HepG2 (cell line): ENCODE data around the gene TELO2. TPM values are rescaled to one million over a fixed set of nuclear protein-coding genes. Genes with fewer than 3 reads are reported as not detected.

ENCODE experiments used
- ATAC-seq: fragments of 200-7000 bp; cut with Tn5 transposase; 3 replicates; pipeline ENCODE4 v1.9.1; 2020; ENCODE audit warnings: mild to moderate bottlenecking, moderate library complexity
- BruUV-seq: library from RNA; stranded (reverse); fragments of 400-500 nt; replicated peaks from 2 replicates; lab custom pipeline; 2021; lab: Mats Ljungman, UMichigan
- CTCF ChIA-PET: fragments of 300-600 bp; formaldehyde crosslinking; extraction: SDS; loops from one replicate; lab custom pipeline; 2021; ENCODE audit warnings: low total read pairs, inconsistent platforms, low intra/inter-chr PET ratio; lab: Yijun Ruan, JAX
- POLR2A ChIA-PET: fragments of 350-600 bp; sonication (Branson Sonifier 250); formaldehyde crosslinking; loops from one replicate; lab custom pipeline; 2020; ENCODE audit warnings: antibody characterized with exemption, inconsistent platforms; lab: Yijun Ruan, JAX
- DNase-seq: peaks from one replicate; pipeline ENCODE4 v3.0.0-alpha.2; 2015; ENCODE audit warnings: low spot score
- FAIRE-seq: peaks from 3 replicates; lab custom pipeline; 2011; peaks lifted over from hg19 to GRCh38; lab: Jason Lieb, UNC
- H2AFZ ChIP-seq: one replicate; pipeline ENCODE4 v1.6.1; 2011; ENCODE audit warnings: low read length, inconsistent platforms
- H3K27ac ChIP-seq: fragments of 300-600 bp; 3 replicates; pipeline ENCODE4 v1.8.0; 2011; ENCODE audit warnings: mixed run types, mild to moderate bottlenecking, mixed read lengths, low read length, inconsistent platforms; ENCODE audit not compliant: insufficient read depth; ENCODE audit errors: extremely low read length
- H3K27me3 ChIP-seq, 2 experiments: fragments of 200-600 bp in 1 of 2; 2 replicates in 1 of 2; 3 replicates in 1 of 2; pipeline versions ENCODE4 v1.6.0 to v1.8.0; 2011; ENCODE audit warnings: low read length in 2 of 2, mild to moderate bottlenecking in 2 of 2, moderate library complexity in 2 of 2, inconsistent platforms in 1 of 2; ENCODE audit not compliant: insufficient read depth in 2 of 2, control insufficient read depth in 1 of 2
- H3K36me3 ChIP-seq, 2 experiments: fragments of 200-600 bp in 1 of 2; replicated peaks in 1 of 2; 2 replicates in 1 of 2; 3 replicates in 1 of 2; pipeline versions ENCODE4 v1.5.1 to v1.8.0; 2011; ENCODE audit warnings: low read length in 2 of 2, inconsistent platforms in 1 of 2; ENCODE audit not compliant: insufficient read depth in 2 of 2, control insufficient read depth in 1 of 2
- H3K4me1 ChIP-seq: 2 replicates; pipeline ENCODE4 v1.5.1; 2012; ENCODE audit warnings: low read length, inconsistent platforms; ENCODE audit not compliant: insufficient read depth
- H3K4me2 ChIP-seq: 2 replicates; pipeline ENCODE4 v1.6.0; 2011; ENCODE audit warnings: low read depth, low read length, inconsistent platforms
- H3K4me3 ChIP-seq, 3 experiments: fragments of 200-600 bp in 1 of 3; sonication (generic), shearing (Covaris generic) in 1 of 3; replicated peaks in 1 of 3; 2 replicates each; pipeline ENCODE4 v1.5.1; 2011 to 2016; ENCODE audit warnings: low read length in 3 of 3, inconsistent platforms in 2 of 3, low read depth in 2 of 3, mild to moderate bottlenecking in 2 of 3, control low read depth in 1 of 3, mixed read lengths in 1 of 3; ENCODE audit not compliant: insufficient read depth in 1 of 3
- H3K79me2 ChIP-seq: one replicate; pipeline ENCODE4 v1.6.1; 2011; ENCODE audit warnings: low read length, inconsistent platforms; ENCODE audit not compliant: insufficient read depth
- H3K9ac ChIP-seq: 2 replicates; pipeline ENCODE4 v1.6.0; 2011; ENCODE audit warnings: mild to moderate bottlenecking, low read depth, low read length, inconsistent platforms; ENCODE audit not compliant: insufficient read depth
- H3K9me3 ChIP-seq: 2 replicates; pipeline ENCODE4 v1.5.1; 2012; ENCODE audit warnings: mild to moderate bottlenecking, low read length
- H4K20me1 ChIP-seq: 2 replicates; pipeline ENCODE4 v1.6.0; 2011; ENCODE audit warnings: inconsistent platforms, mild to moderate bottlenecking, low read length, moderate library complexity; ENCODE audit not compliant: insufficient read depth
- ARHGAP35 ChIP-seq: sonication (generic); formaldehyde crosslinking; IDR thresholded peaks from 2 replicates; pipeline ENCODE4 v1.9.0; 2022; ENCODE audit warnings: mild to moderate bottlenecking, inconsistent platforms, moderate library complexity, missing genetic modification reagents, borderline replicate concordance
- HOMEZ ChIP-seq: IDR thresholded peaks from 2 replicates; pipeline ENCODE4 v1.6.1; 2016; ENCODE audit warnings: low read depth
- KDM5B ChIP-seq: sonication (generic); formaldehyde crosslinking; IDR thresholded peaks from 2 replicates; pipeline ENCODE4 v1.4.0; 2020; ENCODE audit warnings: missing genetic modification reagents, mild to moderate bottlenecking, borderline replicate concordance
- MAFF ChIP-seq: IDR thresholded peaks from 2 replicates; pipeline ENCODE4 v1.6.1; 2011; ENCODE audit warnings: low read depth, low read length, improper control_type of control experiment
- NBN ChIP-seq: fragments of 450-650 bp; conservative IDR thresholded peaks from 2 replicates; pipeline ENCODE4 v1.6.1; 2017
- NFKB2 ChIP-seq: sonication (generic); formaldehyde crosslinking; IDR thresholded peaks from 2 replicates; pipeline ENCODE4 v1.4.0; 2020; ENCODE audit warnings: missing genetic modification reagents, borderline replicate concordance
- PRDM4 ChIP-seq: sonication (generic); formaldehyde crosslinking; IDR thresholded peaks from 2 replicates; pipeline ENCODE4 v1.9.0; 2021; ENCODE audit warnings: missing genetic modification reagents, borderline replicate concordance
- PREB ChIP-seq: sonication (generic); formaldehyde crosslinking; IDR thresholded peaks from 2 replicates; pipeline ENCODE4 v1.4.0; 2020; ENCODE audit warnings: missing genetic modification reagents
- SIX4 ChIP-seq: sonication (generic); formaldehyde crosslinking; IDR thresholded peaks from 2 replicates; pipeline ENCODE4 v1.4.0; 2020; ENCODE audit warnings: missing genetic modification reagents
- SP4 ChIP-seq: sonication (generic); formaldehyde crosslinking; IDR thresholded peaks from 2 replicates; pipeline ENCODE4 v1.8.1; 2023; ENCODE audit warnings: mild to moderate bottlenecking, missing genetic modification reagents
- TP53 ChIP-seq: sonication (generic); formaldehyde crosslinking; conservative IDR thresholded peaks from 2 replicates; pipeline ENCODE4 v1.4.0; 2020; ENCODE audit warnings: missing genetic modification reagents
- ZBTB49 ChIP-seq: sonication (generic); formaldehyde crosslinking; IDR thresholded peaks from 2 replicates; pipeline ENCODE4 v1.4.0; 2020; ENCODE audit warnings: missing genetic modification reagents, borderline replicate concordance
- ZFAT ChIP-seq: sonication (generic); formaldehyde crosslinking; conservative IDR thresholded peaks from 2 replicates; pipeline ENCODE4 v1.8.1; 2023; ENCODE audit warnings: missing genetic modification reagents, inconsistent platforms
- ZNF772 ChIP-seq: sonication (generic); formaldehyde crosslinking; IDR thresholded peaks from 2 replicates; pipeline ENCODE4 v1.5.0; 2020; ENCODE audit warnings: mild to moderate bottlenecking, missing genetic modification reagents
- ZSCAN20 ChIP-seq: sonication (generic); formaldehyde crosslinking; IDR thresholded peaks from 2 replicates; pipeline ENCODE4 v1.4.0; 2020; ENCODE audit warnings: missing genetic modification reagents, mild to moderate bottlenecking, borderline replicate concordance
- WGBS: methylation state at CpG from one replicate; pipeline ENCODE4 v1.1.6; 2017; ENCODE audit warnings: low lambda C conversion rate; 5-methylcytosine and 5-hydroxymethylcytosine counted together
- in situ Hi-C: cut with HindIII; loops from 2 replicates; pipeline ENCODE4 v1.10.0; 2017; ENCODE audit warnings: low pct_unique_long_range_greater_than_20kb; ENCODE audit not compliant: extremely low pct_ligation_motif_present
- intact Hi-C: fragments of 100-400 bp; cut with micrococcal nuclease; formaldehyde crosslinking; loops from one replicate; pipeline ENCODE4 v1.10.0; 2022; ENCODE audit not compliant: unreplicated experiment
- polyA plus RNA-seq, 8 experiments: library from polyadenylated mRNA; depleted of rRNA in 3 of 8; stranded (reverse) in 7 of 8; unstranded in 1 of 8; fragments of >200 nt; fragmentation: Illumina TruSeq in 4 of 8; extraction: Trizol in 4 of 8; gene quantifications; 2 replicates each; pipeline versions ENCODE4 v1.2.1 to v1.2.3, GENCODE V29; 2011 to 2016; ENCODE audit warnings: low read depth in 4 of 8, missing spikeins in 1 of 8, mixed read lengths in 1 of 8; ENCODE audit not compliant: insufficient read depth in 1 of 8
- total RNA-seq, 5 experiments: library from RNA; depleted of rRNA; stranded (reverse); fragments of >200 nt; fragmentation: Illumina TruSeq; extraction: Trizol; gene quantifications; 2 replicates each; pipeline ENCODE4 v1.2.3, GENCODE V29; 2016; ENCODE audit warnings: low read depth in 1 of 5

Gene TELO2
- total and polyA plus RNA-seq, 2 of the 13 experiments (the other 11 are each of a cell fraction or from before 2014, with no cell fraction given), result 10.1 to 17.9 TPM

- no peak for TF ChIP-seq HOMEZ (CRISPR knock-in tag)
- no peak for TF ChIP-seq ARHGAP35 (CRISPR knock-in tag)
- TF ChIP-seq MAFF, result no peak
- TF ChIP-seq SP4 (CRISPR knock-in tag), result no peak
- TF ChIP-seq KDM5B (CRISPR knock-in tag), result no peak
- TF ChIP-seq ZBTB49 (CRISPR knock-in tag), result no peak
- TF ChIP-seq ZFAT (CRISPR knock-in tag), result no peak
- TF ChIP-seq NFKB2, result no peak
- TF ChIP-seq SIX4 (CRISPR knock-in tag), result no peak
Observed at GRCh38 chr16:1466968-1467521, 26.1 kb upstream of the TELO2 start (continued).

GRCh38 chr16:1468426-1468810, 24.7 kb upstream of the TELO2 start:
- H3K9ac ChIP-seq, result no peak overlapping the region
- H3K4me2 ChIP-seq, result no peak overlapping the region
- CTCF ChIA-PET, result no interaction called here
- peaks cover 0 to 1% of the 10 kb centered on the region in 2 experiments; a peak in 1 of 5 replicates for H3K36me3 ChIP-seq
- no peak overlapping the region for H3K4me3 ChIP-seq
- no peaks in the 10 kb centered on the region for H4K20me1 ChIP-seq
- in situ Hi-C loops, result no loop called here
- POLR2A ChIA-PET, result no interaction called here
- H3K4me1 ChIP-seq, result peaks cover 34% of the 10 kb centered on the region
- 95% methylated on average over 22 of the region's 22 CpGs for WGBS
- no TSS peak for BruUV-seq
- DNase-seq (no peak), FAIRE-seq (no peak), ATAC-seq (no peak)
- H2AFZ ChIP-seq, result no peak overlapping the region
- peaks cover 31% of the 10 kb centered on the region for H3K79me2 ChIP-seq
- no peaks in the 10 kb centered on the region for H3K27me3 ChIP-seq
- no peaks in the 10 kb centered on the region for H3K9me3 ChIP-seq
- TF ChIP-seq NBN (no peak), PRDM4 (CRISPR knock-in tag) (no peak), PREB (no peak), ZSCAN20 (no peak), ZNF772 (no peak), TP53 (CRISPR knock-in tag) (no peak)
- H3K27ac ChIP-seq, result no peak overlapping the region
- intact Hi-C loops, result no loop called here
